Activated CD4-positive, alpha-beta T cell treated with anti-CD3 and anti-CD28 coated beads for 36 hours (primary cell): ENCODE results near the gene PNMT. TPM values are rescaled to one million over a fixed set of nuclear protein-coding genes. Genes with fewer than 3 reads are reported as not detected.

Source experiments
- ATAC-seq: fragments of 200-7000 bp; cut with Tn5 transposase; one replicate; pipeline ENCODE4 v1.10.0; 2021; ENCODE audit warnings: mild to moderate bottlenecking, moderate library complexity
- CTCF ChIA-PET: fragments of 350-600 bp; sonication (Branson Sonifier 250); formaldehyde crosslinking; loops from one replicate; lab custom pipeline; 2021; ENCODE audit warnings: antibody characterized with exemption; lab: Charles Lee
- POLR2A ChIA-PET: fragments of 350-600 bp; sonication (Branson Sonifier 250); formaldehyde crosslinking; loops from one replicate; lab custom pipeline; 2021; ENCODE audit warnings: antibody characterized with exemption, inconsistent platforms; lab: Charles Lee
- DNase-seq: peaks from one replicate; pipeline ENCODE4 v3.0.0-alpha.2; 2020
- H3K27ac Mint-ChIP-seq: one replicate; pipeline ENCODE4 v1.8.0; 2021; ENCODE audit warnings: mixed read lengths
- H3K27me3 Mint-ChIP-seq: one replicate; pipeline ENCODE4 v1.8.0; 2021; ENCODE audit warnings: mixed read lengths
- H3K36me3 Mint-ChIP-seq: one replicate; pipeline ENCODE4 v1.8.0; 2021; ENCODE audit warnings: low read depth, mixed read lengths
- H3K4me1 Mint-ChIP-seq: one replicate; pipeline ENCODE4 v1.8.0; 2021; ENCODE audit warnings: mixed read lengths
- H3K4me3 Mint-ChIP-seq: one replicate; pipeline ENCODE4 v1.8.0; 2021; ENCODE audit warnings: mild to moderate bottlenecking, moderate library complexity, mixed read lengths
- H3K9me3 Mint-ChIP-seq: one replicate; pipeline ENCODE4 v1.8.0; 2021; ENCODE audit warnings: low read depth, mixed read lengths
- intact Hi-C, 2 experiments: fragments of 100-400 bp; cut with DNase I in 1 of 2; cut with micrococcal nuclease in 1 of 2; formaldehyde crosslinking; loops; one replicate each; pipeline versions ENCODE4 v1.14.2 to v1.15.1; 2022 to 2024; cut with DNase I, micrococcal nuclease
- total RNA-seq, 2 experiments: library from RNA; stranded (reverse); gene quantifications; one replicate each; pipeline ENCODE4 v1.2.3, GENCODE V29; 2021

Gene PNMT
- total RNA-seq, 2 experiments from 2014 or later: not detected

- intact Hi-C loops: no loop called here
- ChIA-PET POLR2A (no interaction called here), CTCF (interaction anchor here (0.6 to 1.0 kb wide), 3 partner anchors 95 to 229 kb away, joined by 3 to 8 read pairs (median 3); no protein-coding TSS in a partner anchor)
- Mint-ChIP-seq H3K27me3 (no peaks in the 10 kb centered on the region), H3K27ac (no peak overlapping the region), H3K4me3 (no peak overlapping the region), H3K9me3 (no peaks in the 10 kb centered on the region), H3K4me1 (no peaks in the 10 kb centered on the region), H3K36me3 (no peaks in the 10 kb centered on the region)
- ATAC-seq (no peak), DNase-seq (no peak)
Observed at GRCh38 chr17:39716073-39716818, 48.0 kb downstream of the PNMT start.

- ChIA-PET POLR2A (no interaction called here), CTCF (interaction anchor here (1.0 kb wide), 1 partner anchor 95 kb away, joined by 8 read pairs; no protein-coding TSS in a partner anchor)
- intact Hi-C loops: no loop called here
- no peak for DNase-seq
- Mint-ChIP-seq H3K9me3 (no peaks in the 10 kb centered on the region), H3K4me1 (no peaks in the 10 kb centered on the region), H3K36me3 (no peaks in the 10 kb centered on the region), H3K4me3 (no peak overlapping the region), H3K27me3 (no peaks in the 10 kb centered on the region), H3K27ac (no peak overlapping the region)
- ATAC-seq: no peak
Observed at GRCh38 chr17:39716879-39717536, 48.8 kb downstream of the PNMT start.

- Mint-ChIP-seq H3K4me1 (no peaks in the 10 kb centered on the region), H3K27ac (no peak overlapping the region), H3K27me3 (no peaks in the 10 kb centered on the region), H3K36me3 (no peaks in the 10 kb centered on the region), H3K9me3 (no peaks in the 10 kb centered on the region), H3K4me3 (no peak overlapping the region)
- intact Hi-C loops: no loop called here
- ChIA-PET CTCF (no interaction called here), POLR2A (no interaction called here)
- ATAC-seq (no peak), DNase-seq (no peak)
Observed at GRCh38 chr17:39717660-39718059, 49.4 kb downstream of the PNMT start.

GRCh38 chr17:39719563-39720355, 51.5 kb downstream of the PNMT start:
- DNase-seq (no peak), ATAC-seq (no peak)
- CTCF ChIA-PET: no interaction called here
- Mint-ChIP-seq H3K36me3 (no peaks in the 10 kb centered on the region), H3K27ac (no peak overlapping the region), H3K4me3 (no peak overlapping the region), H3K9me3 (no peaks in the 10 kb centered on the region), H3K27me3 (no peaks in the 10 kb centered on the region), H3K4me1 (no peaks in the 10 kb centered on the region)
- POLR2A ChIA-PET: interaction anchor here (0.8 kb wide), 1 partner anchor 9 kb away, joined by 5 read pairs; no protein-coding TSS in a partner anchor
- intact Hi-C loops: no loop called here

Other genes with a start within 250 kb of the PNMT start
- 10 to 100 TPM; 66.1 to 76.1 TPM for gene MED1, start 217.2 kb upstream of the PNMT start, total RNA-seq
- gene CDK12, start 207.0 kb upstream of the PNMT start, total RNA-seq: 10 to 100 TPM; 65.9 to 83.3 TPM
- gene NEUROD2, start 60.5 kb upstream of the PNMT start, total RNA-seq: not detected
- under 1 TPM in 1 of 2 experiments, not detected in 1; 0.18 TPM for gene PPP1R1B, start 41.5 kb upstream of the PNMT start, total RNA-seq
- gene STARD3, start 31.3 kb upstream of the PNMT start, total RNA-seq: 10 to 100 TPM; 46.8 to 77.9 TPM
- under 1 TPM; 0.82 to 0.95 TPM for gene TCAP, start 3.1 kb upstream of the PNMT start, total RNA-seq
- 10 to 100 TPM in 1 of 2 experiments, 1 to 10 TPM in 1; 8.6 to 11.9 TPM for gene PGAP3, start 19.6 kb downstream of the PNMT start, total RNA-seq
- gene ERBB2, start 31.6 kb downstream of the PNMT start, total RNA-seq: 1 to 10 TPM; 5.8 to 6.0 TPM
- gene MIEN1, start 62.1 kb downstream of the PNMT start, total RNA-seq: 10 to 100 TPM; 32.5 to 39.4 TPM
- 1 to 10 TPM; 2.0 to 3.3 TPM for gene GRB7, start 69.5 kb downstream of the PNMT start, total RNA-seq
- gene IKZF3, start 195.9 kb downstream of the PNMT start, total RNA-seq: 10 to 100 TPM; 37.6 to 50.4 TPM
- gene ZPBP2, start 199.7 kb downstream of the PNMT start, total RNA-seq: under 1 TPM; 0.19 to 0.34 TPM